K562 (cell line): ENCODE results near the gene EEF1A2. TPM values are rescaled to one million over a fixed set of nuclear protein-coding genes. Genes with fewer than 3 reads are reported as not detected.

Experiments
- ATAC-seq: fragments of 200-7000 bp; cut with Tn5 transposase; 3 replicates; pipeline ENCODE4 v1.9.1; 2020; ENCODE audit warnings: moderate library complexity
- BruUV-seq: library from RNA; stranded (reverse); fragments of 400-500 nt; replicated peaks from 2 replicates; lab custom pipeline; 2021; lab: Mats Ljungman, UMichigan
- CTCF ChIA-PET: fragments of 300-600 bp; formaldehyde crosslinking; extraction: SDS; loops from one replicate; lab custom pipeline; 2021; ENCODE audit warnings: low intra/inter-chr PET ratio; lab: Yijun Ruan, JAX
- POLR2A ChIA-PET: fragments of 300-600, 350-650 bp; sonication (Branson Sonifier 250); formaldehyde crosslinking; extraction: SDS; loops from one replicate; lab custom pipeline; 2021; ENCODE audit warnings: antibody characterized with exemption, inconsistent platforms; lab: Yijun Ruan, JAX
- DNase-seq, 4 experiments: peaks; one replicate each; pipeline versions ENCODE4 v3.0.0 to v3.0.0-alpha.2; 2011 to 2018; ENCODE audit warnings: low spot score in 3 of 4, mixed read lengths in 3 of 4; ENCODE audit errors: extremely low read depth in 1 of 4
- FAIRE-seq: peaks from 2 replicates; lab custom pipeline; 2011; peaks lifted over from hg19 to GRCh38; lab: Jason Lieb, UNC
- H2AFZ ChIP-seq: 2 replicates; pipeline ENCODE4 v1.6.0; 2011; ENCODE audit warnings: low read depth, low read length, control low read depth, inconsistent platforms
- H3K27ac ChIP-seq: fragments of 200-600 bp; 3 replicates; pipeline ENCODE4 v1.8.0; 2011; ENCODE audit warnings: low read depth, mild to moderate bottlenecking, control low read depth, inconsistent platforms, low read length, moderate library complexity, mixed read lengths; ENCODE audit errors: extremely low read depth
- H3K27me3 ChIP-seq, 2 experiments: fragments of 300-600 bp in 1 of 2; 2 replicates in 1 of 2; 3 replicates in 1 of 2; pipeline versions ENCODE4 v1.6.0 to v1.8.0; 2011; ENCODE audit warnings: inconsistent platforms in 2 of 2, low read length in 2 of 2, mild to moderate bottlenecking in 1 of 2, mixed read lengths in 1 of 2, moderate library complexity in 1 of 2; ENCODE audit not compliant: control insufficient read depth in 2 of 2, insufficient read depth in 2 of 2
- H3K36me3 ChIP-seq: fragments of 300-600 bp; 3 replicates; pipeline ENCODE4 v1.8.0; 2011; ENCODE audit warnings: mild to moderate bottlenecking, low read length, inconsistent platforms; ENCODE audit not compliant: control insufficient read depth, insufficient read depth
- H3K4me1 ChIP-seq, 2 experiments: fragments of 200-600 bp in 1 of 2; replicated peaks in 1 of 2; 2 replicates in 1 of 2; 3 replicates in 1 of 2; pipeline versions ENCODE4 v1.5.1 to v1.8.0; 2011; ENCODE audit warnings: inconsistent platforms in 2 of 2, low read length in 2 of 2, mild to moderate bottlenecking in 1 of 2, mixed read lengths in 1 of 2, moderate library complexity in 1 of 2; ENCODE audit not compliant: control insufficient read depth in 2 of 2, insufficient read depth in 2 of 2
- H3K4me2 ChIP-seq: 2 replicates; pipeline ENCODE4 v1.6.1; 2011; ENCODE audit warnings: low read length, control low read depth, inconsistent platforms, mixed read lengths; ENCODE audit not compliant: insufficient read depth
- H3K4me3 ChIP-seq: fragments of 200-600 bp; sonication (generic), shearing (Covaris generic); 2 replicates; pipeline ENCODE4 v1.5.1; 2016; ENCODE audit warnings: control low read depth, inconsistent platforms
- H3K79me2 ChIP-seq: fragments of 200-600 bp; 3 replicates; pipeline ENCODE4 v1.8.0; 2011; ENCODE audit warnings: low read length, inconsistent platforms; ENCODE audit not compliant: control insufficient read depth, insufficient read depth
- H3K9ac ChIP-seq, 2 experiments: 2 replicates each; pipeline versions ENCODE4 v1.6.0 to v1.6.1; 2011; ENCODE audit warnings: low read depth in 2 of 2, low read length in 2 of 2, control low read depth in 1 of 2, inconsistent platforms in 1 of 2, mild to moderate bottlenecking in 1 of 2, mixed read lengths in 1 of 2; ENCODE audit not compliant: insufficient read depth in 1 of 2
- H3K9me1 ChIP-seq: one replicate; pipeline ENCODE4 v1.6.0; 2011; ENCODE audit warnings: inconsistent platforms, mild to moderate bottlenecking, low read length, moderate library complexity; ENCODE audit not compliant: control insufficient read depth, insufficient read depth
- H3K9me3 ChIP-seq: replicated peaks from 2 replicates; pipeline ENCODE4 v1.5.1; 2011; ENCODE audit warnings: low read depth, low read length, inconsistent platforms; ENCODE audit not compliant: control insufficient read depth, insufficient read depth
- H4K20me1 ChIP-seq: replicated peaks from 2 replicates; pipeline ENCODE4 v1.6.1; 2011; ENCODE audit warnings: low read length, inconsistent platforms, mixed read lengths; ENCODE audit not compliant: control insufficient read depth, insufficient read depth
- BRF1 ChIP-seq: IDR thresholded peaks from 3 replicates; pipeline ENCODE4 v1.6.1; 2011; ENCODE audit warnings: borderline replicate concordance, mild to moderate bottlenecking; ENCODE audit not compliant: insufficient read length; ENCODE audit errors: extremely low read depth
- CEBPB ChIP-seq: fragments of 450-650 bp; IDR thresholded peaks from 2 replicates; pipeline ENCODE4 v1.6.1; 2016; ENCODE audit warnings: missing genetic modification characterization, missing compliant biosample characterization
- DMBX1 ChIP-seq: fragments of 250-450 bp; sonication (Bioruptor Pico); IDR thresholded peaks from 2 replicates; pipeline ENCODE4 v1.8.0; 2022; ENCODE audit warnings: inconsistent platforms, mild to moderate bottlenecking, moderate library complexity, borderline replicate concordance
- GMEB1 ChIP-seq: fragments of 250-450 bp; sonication (Bioruptor Pico); IDR thresholded peaks from 2 replicates; pipeline ENCODE4 v1.4.0; 2020; ENCODE audit warnings: mild to moderate bottlenecking
- HDAC2 ChIP-seq: fragments of 450-650 bp; IDR thresholded peaks from 2 replicates; pipeline ENCODE4 v1.6.1; 2016; ENCODE audit warnings: mild to moderate bottlenecking
- KDM5B ChIP-seq: fragments of 200-600 bp; sonication (generic); IDR thresholded peaks from 2 replicates; pipeline ENCODE4 v1.6.1; 2012; ENCODE audit warnings: low read depth, mild to moderate bottlenecking, moderate library complexity, low read length, control low read depth, inconsistent platforms; ENCODE audit not compliant: insufficient replicate concordance
- NKRF ChIP-seq: fragments of 450-650 bp; IDR thresholded peaks from 2 replicates; pipeline ENCODE4 v1.6.1; 2016; ENCODE audit warnings: borderline replicate concordance
- RFX1 ChIP-seq: fragments of 450-650 bp; IDR thresholded peaks from 2 replicates; pipeline ENCODE4 v1.6.1; 2016; ENCODE audit warnings: mild to moderate bottlenecking, moderate library complexity
- SP2 ChIP-seq: IDR thresholded peaks from 2 replicates; pipeline ENCODE4 v1.6.1; 2011; ENCODE audit warnings: mild to moderate bottlenecking, low read depth, low read length, moderate library complexity; ENCODE audit not compliant: poor library complexity, severe bottlenecking; ENCODE audit errors: extremely low read depth
- WHSC1 ChIP-seq: IDR thresholded peaks from one replicate; pipeline ENCODE4 v1.6.1; 2012; ENCODE audit warnings: low read length, control low read depth, inconsistent platforms
- ZBTB43 ChIP-seq: sonication (generic); formaldehyde crosslinking; IDR thresholded peaks from 2 replicates; pipeline ENCODE4 v1.8.0; 2023; ENCODE audit warnings: mild to moderate bottlenecking, missing genetic modification reagents
- WGBS: fragments of 100-300 bp; shearing (Covaris generic); methylation state at CpG from one replicate; pipeline ENCODE4 v1.1.6; 2016; ENCODE audit warnings: low coverage, mixed read lengths; ENCODE audit not compliant: insufficient coverage; ENCODE audit errors: missing lambda C conversion rate; 5-methylcytosine and 5-hydroxymethylcytosine counted together
- in situ Hi-C: fragments of 300-500 bp; cut with MboI; formaldehyde crosslinking; loops from 4 replicates; pipeline ENCODE4 v1.15.0; 2018; ENCODE audit warnings: inconsistent platforms, mixed read lengths
- intact Hi-C: fragments of 100-400 bp; cut with micrococcal nuclease; formaldehyde crosslinking; loops from 2 replicates; pipeline ENCODE4 v1.14.2; 2022
- polyA plus RNA-seq, 8 experiments: library from polyadenylated mRNA; depleted of rRNA in 4 of 8; stranded (reverse) in 5 of 8; unstranded in 3 of 8; fragments of >200 nt; fragmentation: Nextera tagmentation in 2 of 8; fragmentation: Illumina TruSeq in 1 of 8; extraction: Ambion mirVana in 2 of 8; extraction: Trizol in 1 of 8; gene quantifications; 2 replicates each; pipeline versions ENCODE4 v1.2.1 to v1.2.3, GENCODE V29; 2011 to 2014; ENCODE audit warnings: inconsistent platforms in 1 of 8, missing spikeins in 1 of 8
- total RNA-seq, 7 experiments: library from RNA; depleted of rRNA in 6 of 7; stranded (reverse); fragments of >200 nt in 6 of 7; fragmentation: Illumina TruSeq in 2 of 7; extraction: Trizol in 2 of 7; gene quantifications; 2 replicates each; pipeline versions ENCODE4 v1.2.1 to v1.2.3, GENCODE V29; 2011 to 2021; ENCODE audit warnings: low replicate concordance in 1 of 7
- TF ChIP-seq, protein P1 (sequence below): fragments of 250-450 bp; sonication (Bioruptor Pico); IDR thresholded peaks from 2 replicates; pipeline ENCODE4 v1.9.0; 2021; ENCODE audit warnings: mild to moderate bottlenecking
- TF ChIP-seq, protein P2 (sequence below): fragments of 450-650 bp; formaldehyde crosslinking; IDR thresholded peaks from 2 replicates; pipeline ENCODE4 v1.4.0; 2020; ENCODE audit warnings: mild to moderate bottlenecking, moderate library complexity

The EEF1A2 gene
- total and polyA plus RNA-seq, 9 of the 15 experiments (the other 6 are each of a cell fraction or from before 2014, with no cell fraction given): 0.04 to 29.6 (median 11.5) TPM

DNA sequence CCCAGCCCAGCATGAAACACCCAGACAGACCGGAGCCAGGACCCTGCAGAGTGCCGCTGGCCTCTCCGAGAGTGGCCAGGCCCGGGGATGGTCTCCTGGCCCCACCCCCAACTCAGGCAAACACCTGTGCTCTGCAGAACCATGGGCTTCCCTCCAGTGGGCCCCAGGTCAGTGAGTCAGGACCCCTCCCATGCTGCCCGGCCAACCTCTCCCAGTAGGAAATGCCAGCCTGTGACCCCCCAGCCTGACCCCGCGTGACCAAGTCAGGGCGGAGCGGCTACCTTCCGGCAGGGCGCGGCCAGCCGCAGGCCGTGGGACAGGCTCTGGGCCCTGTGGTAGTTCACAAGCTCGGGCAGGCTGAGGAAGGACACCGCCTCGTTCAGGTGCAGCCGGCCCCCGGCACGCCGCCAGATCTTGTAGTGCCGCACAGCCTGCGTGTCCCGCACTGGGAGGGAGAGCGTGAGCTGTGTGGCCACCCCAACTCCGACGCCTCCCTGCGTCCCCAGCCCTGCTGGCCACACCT is 35.0 kb upstream of the EEF1A2 start:
- Histone ChIP-seq H2AFZ (no peak overlapping the region), H3K9me1 (no peaks in the 10 kb centered on the region), H3K27ac (no peak overlapping the region), H3K4me1 (peaks cover 6 to 80% of the 10 kb centered on the region in 2 experiments; a peak in 4 of 5 replicates), H3K9ac (peak overlapping the region in 1 of 2 experiments; percentile 43; a peak in 1 of 4 replicates), H3K9me3 (no peaks in the 10 kb centered on the region), H3K4me3 (no peak overlapping the region), H3K4me2 (no peak overlapping the region), H3K79me2 (no peaks in the 10 kb centered on the region), H4K20me1 (peaks cover 6% of the 10 kb centered on the region; the same call in 1 of the 2 replicates), H3K27me3 (peaks cover 0 to 41% of the 10 kb centered on the region in 2 experiments; a peak in 3 of 5 replicates), H3K36me3 (no peaks in the 10 kb centered on the region)
- 15% methylated on average over 21 of the region's 28 CpGs for WGBS
- intact Hi-C loops (loop anchor here (10.0 kb wide), 2 partner anchors 121 to 171 kb away; partner anchors contain the start of genes ARFRP1, RTEL1, STMN3 and ZGPAT), in situ Hi-C loops (no loop called here)
- BruUV-seq: no TSS peak
- TF ChIP-seq, protein P1, sequence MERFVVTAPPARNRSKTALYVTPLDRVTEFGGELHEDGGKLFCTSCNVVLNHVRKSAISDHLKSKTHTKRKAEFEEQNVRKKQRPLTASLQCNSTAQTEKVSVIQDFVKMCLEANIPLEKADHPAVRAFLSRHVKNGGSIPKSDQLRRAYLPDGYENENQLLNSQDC (CRISPR knock-in tag): no peak
- TF ChIP-seq CEBPB (tag) (no peak), KDM5B (no peak), WHSC1 (no peak), NKRF (no peak), HDAC2 (no peak), BRF1 (no peak), ZBTB43 (CRISPR knock-in tag) (no peak), SP2 (no peak), GMEB1 (CRISPR knock-in tag) (no peak), RFX1 (no peak), DMBX1 (no peak)
- TF ChIP-seq, protein P2, sequence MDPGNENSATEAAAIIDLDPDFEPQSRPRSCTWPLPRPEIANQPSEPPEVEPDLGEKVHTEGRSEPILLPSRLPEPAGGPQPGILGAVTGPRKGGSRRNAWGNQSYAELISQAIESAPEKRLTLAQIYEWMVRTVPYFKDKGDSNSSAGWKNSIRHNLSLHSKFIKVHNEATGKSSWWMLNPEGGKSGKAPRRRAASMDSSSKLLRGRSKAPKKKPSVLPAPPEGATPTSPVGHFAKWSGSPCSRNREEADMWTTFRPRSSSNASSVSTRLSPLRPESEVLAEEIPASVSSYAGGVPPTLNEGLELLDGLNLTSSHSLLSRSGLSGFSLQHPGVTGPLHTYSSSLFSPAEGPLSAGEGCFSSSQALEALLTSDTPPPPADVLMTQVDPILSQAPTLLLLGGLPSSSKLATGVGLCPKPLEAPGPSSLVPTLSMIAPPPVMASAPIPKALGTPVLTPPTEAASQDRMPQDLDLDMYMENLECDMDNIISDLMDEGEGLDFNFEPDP (CRISPR knock-in tag): no peak
- FAIRE-seq (no peak), ATAC-seq (no peak; the same call in 2 of the 3 replicates), DNase-seq (no peak)
- POLR2A ChIA-PET: interaction anchor here (0.6 to 2.2 kb wide), 3 partner anchors 10 to 359 kb away, joined by 4 to 27 read pairs (median 6); partner anchors contain the start of gene PPDPF
- CTCF ChIA-PET: no interaction called here
